Subcutaneous adipose tissue (tissue), 4 donors: ENCODE results near the gene TUBGCP5. TPM values are rescaled to one million over a fixed set of nuclear protein-coding genes. Genes with fewer than 3 reads are reported as not detected.

Source experiments
- CTCF ChIP-seq: fragments of 450-650 bp; IDR thresholded peaks from one replicate; pipeline ENCODE4 v1.5.1; 2016; ENCODE audit warnings: low read depth, mild to moderate bottlenecking, control low read depth, antibody characterized with exemption, moderate library complexity
- total RNA-seq, 4 donors: library from RNA; depleted of rRNA; stranded (reverse); fragments of >200 nt; gene quantifications; one replicate each; pipeline ENCODE4 v1.1.0, GENCODE V29; 2016

TUBGCP5 gene
- total RNA-seq, 4 donors from 2014 or later = 17.7 to 30.7 (median 27.0) TPM

- no peak for TF ChIP-seq CTCF
Measured at GRCh38 chr15:22992024-22992326, 47.4 kb downstream of the TUBGCP5 start.

- TF ChIP-seq CTCF = no peak
Measured at GRCh38 chr15:22989576-22990477, 49.5 kb downstream of the TUBGCP5 start.

- TF ChIP-seq CTCF = no peak
Measured at GRCh38 chr15:22988811-22989210, 50.6 kb downstream of the TUBGCP5 start.

DNA sequence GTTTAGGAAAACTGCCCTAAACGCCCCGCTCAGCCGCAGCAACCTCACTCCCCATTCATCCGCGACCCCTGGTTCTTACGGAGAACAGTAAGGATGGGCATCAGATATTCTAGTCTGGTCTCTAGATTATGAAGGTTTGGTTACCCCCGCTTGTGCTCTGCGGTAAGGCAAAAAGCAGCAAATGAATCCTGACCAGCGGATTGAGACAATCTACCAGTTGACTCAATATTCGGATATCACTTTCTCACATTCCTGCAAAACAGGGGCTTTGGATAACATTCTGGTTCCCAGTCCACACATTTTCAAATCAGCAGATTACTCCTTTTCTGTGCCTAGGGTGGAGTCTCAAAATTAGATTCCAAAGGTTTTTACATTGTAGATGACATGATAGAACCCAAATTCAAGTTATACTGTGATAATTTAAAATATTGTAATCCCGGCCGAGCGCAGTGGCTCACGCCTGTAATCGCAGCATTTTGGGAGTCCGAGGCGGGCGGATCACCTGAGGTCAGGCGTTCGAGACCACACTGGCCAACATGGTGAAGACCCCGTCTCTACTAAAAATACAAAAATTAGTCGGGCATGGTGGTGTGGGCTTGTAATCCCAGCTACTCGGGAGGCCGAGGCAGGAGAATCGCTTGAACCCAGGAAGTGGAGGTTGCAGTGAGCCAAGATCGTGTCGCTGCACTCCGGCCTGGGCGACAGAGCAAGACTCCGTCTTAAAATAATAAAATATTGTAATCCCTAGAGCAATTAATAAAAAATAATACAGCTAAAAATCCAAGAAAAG is 58.1 kb downstream of the TUBGCP5 start:
- TF ChIP-seq CTCF = no peak

DNA sequence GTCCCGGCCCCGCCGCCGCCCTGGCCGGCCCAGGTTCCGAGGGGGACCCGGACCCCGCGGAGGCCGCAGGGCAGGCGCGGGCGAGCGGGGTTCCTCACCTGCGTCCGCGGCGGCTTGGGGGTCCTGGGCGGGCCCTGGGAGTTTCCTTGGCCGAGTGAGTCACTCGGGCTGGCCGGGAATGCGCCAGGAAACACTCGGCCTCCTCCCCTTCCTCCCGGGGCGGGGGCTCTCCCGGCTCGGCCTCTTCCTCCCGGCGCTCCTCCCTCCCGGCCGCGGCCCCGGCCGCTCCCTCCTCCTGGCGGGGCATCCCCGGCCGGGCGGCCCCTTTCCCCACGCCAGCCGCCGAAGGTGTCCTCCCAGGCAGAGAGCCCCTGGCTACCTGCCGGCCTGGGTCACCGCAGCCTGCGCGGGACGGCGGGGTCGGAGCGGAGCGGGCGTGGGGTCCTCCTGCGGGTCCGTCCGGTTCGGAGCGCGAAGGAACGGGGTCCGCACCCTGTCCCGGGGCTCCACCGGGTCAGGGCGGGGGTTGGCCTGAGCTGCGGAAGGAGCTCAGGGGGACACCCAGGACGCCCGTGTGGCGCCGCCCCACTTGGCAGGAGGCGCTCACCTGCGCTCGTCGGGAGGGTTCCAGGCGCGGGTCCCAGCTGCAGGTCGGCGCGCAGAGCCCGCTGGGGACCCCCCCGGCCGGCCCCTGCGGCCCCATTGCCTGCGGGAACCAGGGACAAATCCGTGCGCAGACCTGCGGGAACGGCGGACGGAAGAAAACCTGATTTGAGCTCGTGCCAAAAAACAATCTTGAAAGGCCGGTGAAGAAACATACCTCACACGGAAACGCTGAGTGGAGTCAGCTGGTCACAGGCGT is 58.9 kb downstream of the TUBGCP5 start, which contains the start of gene CYFIP1:
TSS of gene CYFIP1 (minus strand) at position 180 of the 862 bp plus-strand sequence. CDS start 33,083 bp downstream, outside the sequence.
- TF ChIP-seq CTCF = no peak

DNA sequence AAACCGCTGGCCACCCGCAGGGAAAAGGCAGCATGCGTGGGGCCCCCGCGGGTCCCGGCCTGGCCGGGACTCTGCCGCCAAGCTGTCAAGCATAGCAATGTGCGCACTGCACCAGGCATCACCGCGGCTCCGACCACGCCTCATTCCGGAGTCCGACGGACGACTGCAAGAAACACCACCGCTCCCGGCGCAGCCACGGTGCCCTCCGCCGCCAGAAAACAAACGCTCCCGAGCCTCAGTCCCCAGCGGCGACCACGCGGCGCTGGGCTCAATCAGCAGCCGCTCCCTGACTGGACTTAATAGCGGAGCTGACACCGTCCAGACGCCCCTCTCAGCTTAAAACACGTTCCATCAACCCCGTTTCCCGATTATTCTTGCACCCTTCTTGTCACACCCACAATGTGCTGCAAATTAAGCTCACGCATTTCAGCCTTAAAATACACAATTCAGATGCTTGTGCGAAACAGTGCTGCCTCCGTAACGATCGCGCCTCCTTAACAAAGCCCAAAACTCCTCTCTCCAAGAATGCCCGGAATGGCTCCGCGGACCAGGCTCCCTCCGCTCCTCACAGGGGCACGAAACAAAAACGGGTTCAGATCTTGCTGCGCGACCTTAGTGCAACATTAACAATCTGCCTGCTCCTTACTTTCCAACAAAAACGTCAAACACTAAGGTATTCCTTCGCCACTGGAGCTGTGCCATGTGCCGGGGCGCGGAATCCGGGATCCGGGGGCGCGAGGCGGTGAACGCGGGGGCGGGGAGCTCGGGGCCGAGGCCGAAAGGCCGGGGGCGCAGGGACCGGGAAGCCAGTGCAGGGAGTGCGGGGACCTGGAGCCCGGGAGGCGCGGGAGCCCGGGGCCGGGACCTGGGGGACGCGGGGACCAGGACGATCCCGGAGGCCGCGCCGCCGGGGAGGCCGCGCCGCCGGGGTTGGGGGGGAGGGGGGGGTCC is 59.9 kb downstream of the TUBGCP5 start:
- no peak for TF ChIP-seq CTCF
